ENCODE data around the gene DENND5A.

- TF ChIP-seq, protein P1, sequence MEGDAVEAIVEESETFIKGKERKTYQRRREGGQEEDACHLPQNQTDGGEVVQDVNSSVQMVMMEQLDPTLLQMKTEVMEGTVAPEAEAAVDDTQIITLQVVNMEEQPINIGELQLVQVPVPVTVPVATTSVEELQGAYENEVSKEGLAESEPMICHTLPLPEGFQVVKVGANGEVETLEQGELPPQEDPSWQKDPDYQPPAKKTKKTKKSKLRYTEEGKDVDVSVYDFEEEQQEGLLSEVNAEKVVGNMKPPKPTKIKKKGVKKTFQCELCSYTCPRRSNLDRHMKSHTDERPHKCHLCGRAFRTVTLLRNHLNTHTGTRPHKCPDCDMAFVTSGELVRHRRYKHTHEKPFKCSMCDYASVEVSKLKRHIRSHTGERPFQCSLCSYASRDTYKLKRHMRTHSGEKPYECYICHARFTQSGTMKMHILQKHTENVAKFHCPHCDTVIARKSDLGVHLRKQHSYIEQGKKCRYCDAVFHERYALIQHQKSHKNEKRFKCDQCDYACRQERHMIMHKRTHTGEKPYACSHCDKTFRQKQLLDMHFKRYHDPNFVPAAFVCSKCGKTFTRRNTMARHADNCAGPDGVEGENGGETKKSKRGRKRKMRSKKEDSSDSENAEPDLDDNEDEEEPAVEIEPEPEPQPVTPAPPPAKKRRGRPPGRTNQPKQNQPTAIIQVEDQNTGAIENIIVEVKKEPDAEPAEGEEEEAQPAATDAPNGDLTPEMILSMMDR (IDR thresholded peaks at IDR 0.05) = no peak
- peak; percentile 92 to 93 (median 92) for TF ChIP-seq POLR2A (IDR thresholded peaks at IDR 0.05)
These were observed at the start of gene DENND5A for GRCh38 chr11:9265211-9266131.

Measured in body of pancreas (tissue), 4 donors.